Measurements from ENCODE around the gene LATS2. TPM values are rescaled to one million over a fixed set of nuclear protein-coding genes. Genes with fewer than 3 reads are reported as not detected.

LATS2 gene
- total and polyA plus RNA-seq, 2 of the 8 experiments (the other 6 are each of a cell fraction or from before 2014, with no cell fraction given), result 8.3 to 26.2 TPM

DNA sequence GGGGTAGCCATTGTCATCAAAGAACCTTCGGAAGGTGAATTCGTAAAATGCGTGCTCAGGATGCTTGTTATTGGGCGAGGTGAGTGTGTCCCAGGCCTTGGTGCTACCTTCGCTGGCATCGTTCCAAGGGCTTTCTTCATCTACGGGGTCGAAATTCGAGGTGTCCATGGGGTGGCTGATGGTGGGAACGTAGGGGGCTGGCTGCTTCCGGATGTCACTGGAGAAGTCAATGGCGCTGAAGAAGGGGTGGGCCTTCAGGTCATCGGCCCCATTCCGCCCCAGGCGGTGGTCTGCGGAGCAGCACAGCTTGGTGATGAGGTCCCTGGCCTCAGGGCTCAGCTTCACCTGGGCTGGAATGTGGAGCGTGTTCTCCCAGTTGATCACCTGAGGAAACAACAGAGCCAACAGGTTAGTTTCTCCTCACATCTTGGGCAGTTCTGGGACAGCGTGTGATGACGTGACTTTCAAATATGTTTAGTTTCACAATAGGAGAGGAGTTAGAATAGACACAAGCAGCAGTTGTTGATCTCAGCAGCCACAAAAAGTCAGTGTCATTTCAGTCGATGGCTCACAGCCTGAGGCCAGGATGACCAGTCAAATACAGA, 86.3 kb downstream of the LATS2 start:
- no peaks in the 10 kb centered on the region; a peak in 1 of 4 replicates for H3K9me3 ChIP-seq (ENCODE audit: insufficient read depth in 2 of 2, low read depth in 1 of 2, low read length in 1 of 2)
- H2BK120ac ChIP-seq (replicated peaks; ENCODE audit: low read depth, low read length), result no peak overlapping the region
- H4K8ac ChIP-seq (ENCODE audit: extremely low read depth, insufficient read depth, low read length), result no peak overlapping the region
- no peak overlapping the region for H2BK15ac ChIP-seq (ENCODE audit: low read length)
- no peaks in the 10 kb centered on the region for H3K79me2 ChIP-seq (ENCODE audit: control insufficient read depth in 1 of 2, insufficient read depth in 2 of 2, low read length in 2 of 2)
- H4K5ac ChIP-seq (ENCODE audit: insufficient read length, low read depth, low read length), result no peak overlapping the region
- H3K4me2 ChIP-seq (ENCODE audit: insufficient read depth in 1 of 2, low read depth in 2 of 2, low read length in 2 of 2), result no peak overlapping the region
- ChIA-PET POLR2A (ENCODE audit: partially characterized antibody) (interaction anchor here (1.7 kb wide), 1 partner anchor 9 kb away, joined by 5 read pairs; no protein-coding TSS in a partner anchor), CTCF (ENCODE audit: partially characterized antibody) (no interaction called here)
- no peak overlapping the region for H3K27ac ChIP-seq (ENCODE audit: low read depth, low read length)
- no peak overlapping the region for H3K9ac ChIP-seq (replicated peaks in 1 of 4; ENCODE audit: extremely low read depth in 1 of 4, low read depth in 3 of 4, low read length in 3 of 4)
- H4K20me1 ChIP-seq (replicated peaks in 1 of 2; ENCODE audit: control insufficient read depth in 1 of 2, insufficient read depth in 2 of 2, low read length in 2 of 2), result peaks cover 0 to 1% of the 10 kb centered on the region in 2 experiments
- no peak overlapping the region for H2AFZ ChIP-seq (ENCODE audit: low read length)
- H3K4ac ChIP-seq (replicated peaks; ENCODE audit: insufficient read length, low read depth, low read length), result no peak overlapping the region
- DNase-seq (ENCODE audit: low read depth in 1 of 2, low spot score in 2 of 2) (no peak), FAIRE-seq (no peak)
- H3K14ac ChIP-seq (ENCODE audit: insufficient read length), result no peak overlapping the region
- H3K18ac ChIP-seq (ENCODE audit: extremely low read depth, low read length), result no peak overlapping the region
- no peak overlapping the region for H3K56ac ChIP-seq (replicated peaks; ENCODE audit: insufficient read length, low read depth, low read length)
- H3K79me1 ChIP-seq (ENCODE audit: low read depth, low read length), result no peaks in the 10 kb centered on the region
- H3K4me3 ChIP-seq (ENCODE audit: extremely low read depth in 1 of 4, insufficient read depth in 2 of 4, low read depth in 3 of 4, low read length in 4 of 4), result no peak overlapping the region
- peaks cover 9 to 42% (median 24%) of the 10 kb centered on the region in 4 experiments; a peak in 7 of 8 replicates for H3K36me3 ChIP-seq (ENCODE audit: control insufficient read depth in 2 of 4, insufficient read depth in 4 of 4, low read length in 3 of 4)
- H3K23me2 ChIP-seq (ENCODE audit: low read depth, low read length), result no peaks in the 10 kb centered on the region
- no peak overlapping the region for H4K91ac ChIP-seq (replicated peaks; ENCODE audit: insufficient read length, low read length)
- no peak overlapping the region for H2BK12ac ChIP-seq (ENCODE audit: low read depth, low read length)
- H3K23ac ChIP-seq (ENCODE audit: insufficient read length), result no peak overlapping the region
- H3K4me1 ChIP-seq (replicated peaks in 1 of 4; ENCODE audit: control insufficient read depth in 3 of 4, insufficient read depth in 4 of 4, low read length in 3 of 4), result no peaks in the 10 kb centered on the region
- no peak overlapping the region for H2BK20ac ChIP-seq (ENCODE audit: low read length)
- 89% methylated on average over 20 of the region's 20 CpGs; no CpG with 5 or more reads in 1 of the 2 experiments for WGBS, 2 experiments (ENCODE audit: extremely low coverage in 1 of 2, insufficient coverage in 1 of 2, insufficient read length in 1 of 2, insufficient replicate concordance in 2 of 2, low coverage in 1 of 2, low lambda C conversion rate in 2 of 2, missing lambda C conversion rate in 1 of 2)
- no peak overlapping the region for H2AK5ac ChIP-seq (ENCODE audit: low read depth, low read length)
- H3K27me3 ChIP-seq (replicated peaks in 1 of 4; ENCODE audit: control insufficient read depth in 3 of 4, extremely low read depth in 1 of 4, insufficient read depth in 3 of 4, low read length in 3 of 4), result no peaks in the 10 kb centered on the region
- no peak overlapping the region for H2BK5ac ChIP-seq (ENCODE audit: low read depth, low read length)
- TF ChIP-seq, protein P1, sequence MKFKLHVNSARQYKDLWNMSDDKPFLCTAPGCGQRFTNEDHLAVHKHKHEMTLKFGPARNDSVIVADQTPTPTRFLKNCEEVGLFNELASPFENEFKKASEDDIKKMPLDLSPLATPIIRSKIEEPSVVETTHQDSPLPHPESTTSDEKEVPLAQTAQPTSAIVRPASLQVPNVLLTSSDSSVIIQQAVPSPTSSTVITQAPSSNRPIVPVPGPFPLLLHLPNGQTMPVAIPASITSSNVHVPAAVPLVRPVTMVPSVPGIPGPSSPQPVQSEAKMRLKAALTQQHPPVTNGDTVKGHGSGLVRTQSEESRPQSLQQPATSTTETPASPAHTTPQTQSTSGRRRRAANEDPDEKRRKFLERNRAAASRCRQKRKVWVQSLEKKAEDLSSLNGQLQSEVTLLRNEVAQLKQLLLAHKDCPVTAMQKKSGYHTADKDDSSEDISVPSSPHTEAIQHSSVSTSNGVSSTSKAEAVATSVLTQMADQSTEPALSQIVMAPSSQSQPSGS (IDR thresholded peaks at IDR 0.05; ENCODE audit: low read length), result no peak
- TF ChIP-seq JUND (IDR thresholded peaks at IDR 0.05; ENCODE audit: low read length), result no peak
- TF ChIP-seq YY1 (IDR thresholded peaks at IDR 0.05; ENCODE audit: low read depth, low read length), result no peak
- TF ChIP-seq TCF12 (IDR thresholded peaks at IDR 0.05; ENCODE audit: low read depth, low read length), result no peak
- no peak for TF ChIP-seq CBX5 (IDR thresholded peaks at IDR 0.05; ENCODE audit: low read depth, low read length)
- no peak for TF ChIP-seq JUN (IDR thresholded peaks at IDR 0.05; ENCODE audit: low read depth, low read length)
- no peak for TF ChIP-seq RAD21 (IDR thresholded peaks at IDR 0.05 in 1 of 2, conservative IDR thresholded peaks at IDR 0.05 in 1 of 2; ENCODE audit: low read depth in 2 of 2, low read length in 2 of 2)
